Parathyroid adenoma (tissue), 2 donors: ENCODE data around the gene DNASE1L1.

Experiments
- H2AFZ ChIP-seq: fragments of 300-600 bp; sonication (generic); one replicate; pipeline ENCODE4 v1.7.0; 2017; ENCODE audit warnings: antibody characterized with exemption, mild to moderate bottlenecking
- H3K27ac ChIP-seq: fragments of 300-600 bp; sonication (generic); one replicate; pipeline ENCODE4 v1.7.0; 2017
- H3K27me3 ChIP-seq: fragments of 300-600 bp; sonication (generic); one replicate; pipeline ENCODE4 v1.7.0; 2017; ENCODE audit warnings: low read length; ENCODE audit not compliant: control insufficient read depth, insufficient read depth
- H3K36me3 ChIP-seq: fragments of 300-600 bp; sonication (generic); one replicate; pipeline ENCODE4 v1.7.0; 2017; ENCODE audit warnings: low read length; ENCODE audit not compliant: control insufficient read depth, insufficient read depth
- H3K4me1 ChIP-seq: fragments of 300-600 bp; sonication (generic); one replicate; pipeline ENCODE4 v1.7.0; 2017; ENCODE audit warnings: control low read depth
- H3K4me2 ChIP-seq: fragments of 300-600 bp; sonication (generic); one replicate; pipeline ENCODE4 v1.7.0; 2017; ENCODE audit warnings: low read length
- H3K4me3 ChIP-seq: fragments of 300-600 bp; sonication (generic); one replicate; pipeline ENCODE4 v1.7.0; 2017; ENCODE audit warnings: low read depth, low read length
- H3K79me2 ChIP-seq: fragments of 300-600 bp; sonication (generic); one replicate; pipeline ENCODE4 v1.7.0; 2017; ENCODE audit warnings: control low read depth
- H3K9ac ChIP-seq: fragments of 300-600 bp; sonication (generic); one replicate; pipeline ENCODE4 v1.7.0; 2017; ENCODE audit warnings: mild to moderate bottlenecking
- H3K9me3 ChIP-seq: fragments of 300-600 bp; sonication (generic); one replicate; pipeline ENCODE4 v1.7.0; 2017; ENCODE audit warnings: low read length; ENCODE audit not compliant: control insufficient read depth
- CTCF ChIP-seq: fragments of 300-600 bp; sonication (generic); IDR thresholded peaks from one replicate; pipeline ENCODE4 v1.7.0; 2017; ENCODE audit warnings: antibody characterized with exemption, mild to moderate bottlenecking
- donor health status: primary hyperparathyroidism.

DNASE1L1 gene

GRCh38 chrX:154371017-154371788, 37.9 kb downstream of the DNASE1L1 start:
- Histone ChIP-seq H3K9ac (no peak overlapping the region), H3K4me1 (no peaks in the 10 kb centered on the region), H3K9me3 (no peaks in the 10 kb centered on the region), H3K27ac (no peak overlapping the region), H3K79me2 (no peaks in the 10 kb centered on the region), H3K36me3 (no peaks in the 10 kb centered on the region), H3K4me2 (peak overlapping the region; percentile 72), H2AFZ (peak overlapping the region; percentile 60), H3K27me3 (no peaks in the 10 kb centered on the region), H3K4me3 (peak overlapping the region; percentile 49)
- no peak for TF ChIP-seq CTCF

GRCh38 chrX:154370300-154371016, 38.6 kb downstream of the DNASE1L1 start:
- Histone ChIP-seq H2AFZ (peak overlapping the region; percentile 60), H3K4me2 (peak overlapping the region; percentile 72), H3K9ac (no peak overlapping the region), H3K27me3 (no peaks in the 10 kb centered on the region), H3K79me2 (no peaks in the 10 kb centered on the region), H3K27ac (peak overlapping the region; percentile 2), H3K4me3 (peak overlapping the region; percentile 49), H3K4me1 (no peaks in the 10 kb centered on the region), H3K9me3 (no peaks in the 10 kb centered on the region), H3K36me3 (no peaks in the 10 kb centered on the region)
- no peak for TF ChIP-seq CTCF

GRCh38 chrX:154369449-154370299, 39.4 kb downstream of the DNASE1L1 start:
- Histone ChIP-seq H3K4me1 (no peaks in the 10 kb centered on the region), H3K36me3 (no peaks in the 10 kb centered on the region)

More at GRCh38 chrX:154369449-154370299, 39.4 kb downstream of the DNASE1L1 start:
- TF ChIP-seq CTCF, result no peak
- Histone ChIP-seq H3K79me2 (no peaks in the 10 kb centered on the region), H3K27me3 (no peaks in the 10 kb centered on the region), H3K9ac (no peak overlapping the region), H3K9me3 (no peaks in the 10 kb centered on the region), H3K27ac (peak overlapping the region; percentile 47), H3K4me2 (no peak overlapping the region), H3K4me3 (peak overlapping the region; percentile 9), H2AFZ (no peak overlapping the region)
